Measurements from ENCODE around the gene HCN1. TPM values are rescaled to one million over a fixed set of nuclear protein-coding genes. Genes with fewer than 3 reads are reported as not detected.

The HCN1 gene
- total RNA-seq, 4 donors from 2014 or later, result not detected

DNA sequence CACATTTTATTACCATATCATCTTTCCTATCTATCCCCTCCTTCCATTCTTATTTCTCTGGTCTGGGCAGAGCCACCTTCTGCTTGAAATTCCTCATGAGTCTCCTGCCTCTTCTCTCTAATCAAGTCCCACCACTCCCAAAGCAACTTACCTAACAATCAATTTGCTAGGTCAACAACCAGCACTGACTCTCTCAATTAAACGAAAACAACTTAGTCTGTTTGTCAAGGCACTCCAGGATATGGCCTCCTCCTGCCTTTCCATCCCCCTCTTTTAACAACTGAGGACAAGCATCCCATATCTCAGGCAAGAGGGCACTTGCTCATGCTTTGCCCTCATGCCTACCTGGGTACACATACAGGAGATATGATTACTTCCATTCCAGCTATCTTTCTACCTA is 47.4 kb downstream of the HCN1 start:
- H3K27ac ChIP-seq, result no peak overlapping the region
- no peaks in the 10 kb centered on the region for H3K4me1 ChIP-seq
- no peaks in the 10 kb centered on the region for H3K27me3 ChIP-seq
- no peaks in the 10 kb centered on the region for H3K9me3 ChIP-seq
- no peak for TF ChIP-seq POLR2A (IDR thresholded peaks at IDR 0.05)
- TF ChIP-seq CTCF (IDR thresholded peaks at IDR 0.05), result no peak
- no peak for DNase-seq
- no peak overlapping the region for H3K4me3 ChIP-seq
- H3K36me3 ChIP-seq, result no peaks in the 10 kb centered on the region

GRCh38 chr5:45643056-45643455 is 53.1 kb downstream of the HCN1 start:
- Histone ChIP-seq H3K4me3 (no peak overlapping the region), H3K4me1 (no peaks in the 10 kb centered on the region), H3K27ac (no peak overlapping the region), H3K9me3 (no peaks in the 10 kb centered on the region), H3K27me3 (no peaks in the 10 kb centered on the region), H3K36me3 (no peaks in the 10 kb centered on the region)
- DNase-seq, result no peak
- TF ChIP-seq POLR2A (IDR thresholded peaks at IDR 0.05), result no peak
- TF ChIP-seq CTCF (IDR thresholded peaks at IDR 0.05), result no peak

- H3K9me3 ChIP-seq, result no peaks in the 10 kb centered on the region
- H3K4me1 ChIP-seq, result no peaks in the 10 kb centered on the region
- no peak for DNase-seq
- H3K27ac ChIP-seq, result no peak overlapping the region
- TF ChIP-seq CTCF (IDR thresholded peaks at IDR 0.05) (no peak), POLR2A (IDR thresholded peaks at IDR 0.05) (no peak)
- no peaks in the 10 kb centered on the region for H3K36me3 ChIP-seq
- no peaks in the 10 kb centered on the region for H3K27me3 ChIP-seq
- H3K4me3 ChIP-seq, result no peak overlapping the region
Observed at GRCh38 chr5:45642370-45642769, 53.8 kb downstream of the HCN1 start.

GRCh38 chr5:45639040-45639439 is 57.1 kb downstream of the HCN1 start:
- Histone ChIP-seq H3K27ac (no peak overlapping the region), H3K4me1 (no peaks in the 10 kb centered on the region), H3K9me3 (no peaks in the 10 kb centered on the region), H3K36me3 (no peaks in the 10 kb centered on the region), H3K27me3 (no peaks in the 10 kb centered on the region), H3K4me3 (no peak overlapping the region)
- no peak for DNase-seq
- peak in 2 of 6 experiments; percentile 13 to 28 for TF ChIP-seq CTCF (IDR thresholded peaks at IDR 0.05)
- TF ChIP-seq POLR2A (IDR thresholded peaks at IDR 0.05), result no peak

DNA sequence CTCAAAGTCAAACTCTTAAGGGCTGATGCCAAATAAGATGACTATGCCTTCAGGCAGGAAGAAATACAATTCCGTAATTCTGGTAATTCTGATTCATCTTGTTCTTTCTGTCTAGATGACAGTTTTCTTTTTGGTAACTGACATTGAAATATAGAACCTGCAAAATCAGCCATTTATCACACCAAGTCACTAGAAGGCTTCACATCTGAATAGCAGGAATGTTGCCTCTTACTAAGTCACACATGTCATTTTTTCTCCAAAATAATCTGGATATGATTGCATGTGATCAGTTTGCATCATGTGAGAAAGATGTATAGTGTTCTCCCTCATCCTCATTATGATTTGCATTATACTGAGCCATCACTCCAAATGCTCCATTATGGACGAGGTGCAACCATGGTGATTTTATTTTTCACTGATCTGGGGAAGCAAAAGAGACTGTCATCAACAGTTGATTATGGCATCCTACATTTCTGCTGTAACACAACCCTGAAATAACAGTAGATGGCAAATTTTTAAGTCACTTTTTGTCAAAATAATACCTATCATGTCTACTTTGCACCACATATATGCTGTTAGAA is 69.0 kb downstream of the HCN1 start:
- Histone ChIP-seq H3K36me3 (no peaks in the 10 kb centered on the region), H3K27ac (no peak overlapping the region), H3K9me3 (no peaks in the 10 kb centered on the region), H3K27me3 (no peaks in the 10 kb centered on the region), H3K4me3 (no peak overlapping the region), H3K4me1 (no peaks in the 10 kb centered on the region)
- no peak for DNase-seq
- TF ChIP-seq POLR2A (IDR thresholded peaks at IDR 0.05), result no peak
- no peak for TF ChIP-seq CTCF (IDR thresholded peaks at IDR 0.05)

- TF ChIP-seq POLR2A (IDR thresholded peaks at IDR 0.05) (no peak), CTCF (IDR thresholded peaks at IDR 0.05) (no peak)
Observed at GRCh38 chr5:45623832-45624231, 72.3 kb downstream of the HCN1 start.

More at GRCh38 chr5:45623832-45624231, 72.3 kb downstream of the HCN1 start:
- Histone ChIP-seq H3K9me3 (no peaks in the 10 kb centered on the region), H3K27me3 (no peaks in the 10 kb centered on the region), H3K4me1 (no peaks in the 10 kb centered on the region), H3K4me3 (no peak overlapping the region), H3K27ac (no peak overlapping the region), H3K36me3 (no peaks in the 10 kb centered on the region)
- no peak for DNase-seq
